Gastrocnemius medialis (tissue), 4 donors: ENCODE data around the gene ENTPD1. TPM values are rescaled to one million over a fixed set of nuclear protein-coding genes. Genes with fewer than 3 reads are reported as not detected.
"Not testable (repeated sequence)": the region's sequence is repeated elsewhere in the genome, so short reads cannot be mapped to it uniquely, and the experiment has no call there.

Experiments used
- ATAC-seq, 2 donors: fragments of 150-250 bp; one replicate each; pipeline ENCODE4 v1.9.1; 2016
- DNase-seq, 2 donors: peaks; one replicate each; pipeline ENCODE4 v3.0.0-alpha.2; 2019
- H3K27ac ChIP-seq, 4 donors: fragments of 200-600 bp; sonication (generic); 1 replicate in 1 of 4; 2 replicates in 3 of 4; pipeline ENCODE4 v1.5.1; 2016 to 2018; ENCODE audit warnings: mild to moderate bottlenecking in 2 of 4, moderate library complexity in 1 of 4
- H3K27me3 ChIP-seq, 3 donors: fragments of 200-600 bp; sonication (generic) in 2 of 3; 1 replicate in 1 of 3; 2 replicates in 2 of 3; pipeline versions ENCODE4 v1.5.1 to v1.6.0; 2016 to 2019; ENCODE audit warnings: mild to moderate bottlenecking in 1 of 3, moderate library complexity in 1 of 3
- H3K36me3 ChIP-seq, 2 donors: fragments of 200-600 bp; sonication (generic) in 1 of 2; one replicate each; pipeline ENCODE4 v1.5.1; 2017 to 2018
- H3K4me1 ChIP-seq, 2 donors: fragments of 200-600 bp; sonication (generic) in 1 of 2; one replicate each; pipeline ENCODE4 v1.5.1; 2016 to 2017; ENCODE audit warnings: mild to moderate bottlenecking in 2 of 2
- H3K4me3 ChIP-seq, 4 donors: fragments of 200-600 bp; sonication (generic) in 3 of 4; 1 replicate in 1 of 4; 2 replicates in 3 of 4; pipeline ENCODE4 v1.5.1; 2016 to 2019; ENCODE audit warnings: mild to moderate bottlenecking in 2 of 4
- H3K9me3 ChIP-seq, 3 donors: fragments of 200-600 bp; sonication (generic) in 2 of 3; 1 replicate in 1 of 3; 2 replicates in 2 of 3; pipeline ENCODE4 v1.5.1; 2016 to 2019
- CTCF ChIP-seq, 5 experiments: fragments of 450-650 bp in 3 of 5; fragments of 200-600 bp in 2 of 5; sonication (generic) in 2 of 5; IDR thresholded peaks in 4 of 5; conservative IDR thresholded peaks in 1 of 5; 1 replicate in 4 of 5; 2 replicates in 1 of 5; pipeline ENCODE4 v1.5.1; 2016 to 2019; ENCODE audit warnings: antibody characterized with exemption in 5 of 5, mild to moderate bottlenecking in 3 of 5, moderate library complexity in 3 of 5
- POLR2A ChIP-seq, 2 donors: fragments of 450-650 bp; IDR thresholded peaks; one replicate each; pipeline ENCODE4 v1.6.1; 2017; ENCODE audit warnings: antibody characterized with exemption in 2 of 2, mild to moderate bottlenecking in 2 of 2, moderate library complexity in 2 of 2
- in situ Hi-C, 4 donors: fragments of 200-750 bp; cut with MboI; loops; one replicate each; pipeline versions ENCODE4 v1.15.0 to v1.8.0; 2017; ENCODE audit warnings: low sequenced_read_pairs in 4 of 4
- intact Hi-C: fragments of 100-400 bp; cut with DNase I; formaldehyde crosslinking; loops from one replicate; pipeline ENCODE4 v1.15.1; 2023; ENCODE audit warnings: low total_unique reads
- total RNA-seq, 4 donors: library from RNA; depleted of rRNA; stranded (reverse); fragments of >200 nt; gene quantifications; one replicate each; pipeline versions ENCODE4 v1.1.0 to v1.2.3, GENCODE V29; 2016

The ENTPD1 gene
- total RNA-seq, 4 donors from 2014 or later, result 1.7 to 6.9 (median 3.8) TPM

DNA sequence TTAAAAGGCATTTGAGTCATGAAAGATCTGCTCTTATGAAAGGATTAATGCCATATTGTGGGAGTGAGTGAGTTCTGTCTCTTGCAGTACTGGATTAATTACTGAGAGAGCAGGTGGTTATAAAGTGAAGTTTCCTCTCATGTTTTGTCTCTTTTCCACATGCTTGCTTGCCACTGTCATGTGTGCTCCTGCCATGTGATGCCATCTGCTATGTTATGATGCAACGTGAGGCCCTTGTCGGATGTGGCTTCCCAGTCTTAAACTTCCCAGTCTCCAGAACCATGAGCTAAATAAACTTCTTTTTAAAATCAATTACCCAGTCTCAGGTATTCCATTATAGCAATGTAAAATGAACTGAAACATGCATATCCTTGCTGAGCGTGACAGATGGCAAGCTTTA lies 39.5 kb upstream of the ENTPD1 start:
- TF ChIP-seq POLR2A (IDR thresholded peaks at IDR 0.05) (no peak), CTCF (IDR thresholded peaks at IDR 0.05 in 4 of 5, conservative IDR thresholded peaks at IDR 0.05 in 1 of 5) (no peak)
- DNase-seq, result no peak
- in situ Hi-C loops, result no loop called here
- intact Hi-C loops, result no loop called here
- Histone ChIP-seq H3K4me3 (no peak overlapping the region), H3K27ac (no peak overlapping the region), H3K27me3 (no peaks in the 10 kb centered on the region), H3K36me3 (no peaks in the 10 kb centered on the region), H3K4me1 (no peaks in the 10 kb centered on the region), H3K9me3 (no peaks in the 10 kb centered on the region)
- no peak for ATAC-seq

GRCh38 chr10:95716866-95717265 lies 39.1 kb upstream of the ENTPD1 start:
- no peaks in the 10 kb centered on the region for H3K36me3 ChIP-seq
- no peaks in the 10 kb centered on the region for H3K9me3 ChIP-seq
- no peak overlapping the region for H3K27ac ChIP-seq
- no peaks in the 10 kb centered on the region for H3K4me1 ChIP-seq
- ATAC-seq (no peak), DNase-seq (no peak)
- no peak overlapping the region for H3K4me3 ChIP-seq
- no peaks in the 10 kb centered on the region for H3K27me3 ChIP-seq
- TF ChIP-seq CTCF (IDR thresholded peaks at IDR 0.05 in 4 of 5, conservative IDR thresholded peaks at IDR 0.05 in 1 of 5), result no peak
- TF ChIP-seq POLR2A (IDR thresholded peaks at IDR 0.05), result no peak
- in situ Hi-C loops, result no loop called here
- intact Hi-C loops, result no loop called here

GRCh38 chr10:95720745-95721144 lies 35.2 kb upstream of the ENTPD1 start:
- H3K9me3 ChIP-seq, H3K27me3 ChIP-seq, H3K4me1 ChIP-seq, DNase-seq, intact Hi-C loops, ATAC-seq, H3K27ac ChIP-seq, in situ Hi-C loops, H3K4me3 ChIP-seq, H3K36me3 ChIP-seq: not testable (repeated sequence)

DNA sequence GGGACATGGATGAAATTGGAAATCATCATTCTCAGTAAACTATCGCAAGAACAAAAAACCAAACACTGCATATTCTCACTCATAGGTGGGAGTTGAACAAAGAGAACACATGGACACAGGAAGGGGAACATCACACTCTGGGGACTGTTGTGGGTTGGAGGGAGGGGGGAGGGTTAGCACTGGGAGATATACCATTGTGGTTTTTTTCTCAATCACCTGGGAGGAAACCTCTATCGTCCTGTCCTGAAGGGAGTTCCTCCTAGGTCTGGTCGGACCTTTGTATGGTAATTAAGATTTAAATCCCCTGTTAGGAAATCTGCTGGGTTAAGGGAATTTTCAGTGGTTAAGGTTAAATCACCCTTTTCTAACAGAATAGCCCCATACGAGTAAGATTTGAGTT lies 33.5 kb upstream of the ENTPD1 start:
- H3K27ac ChIP-seq, ATAC-seq, H3K36me3 ChIP-seq, H3K9me3 ChIP-seq, in situ Hi-C loops, intact Hi-C loops, H3K4me1 ChIP-seq, H3K4me3 ChIP-seq, DNase-seq, H3K27me3 ChIP-seq: not testable (repeated sequence)

- no peak for TF ChIP-seq POLR2A (IDR thresholded peaks at IDR 0.05)
- no peak for TF ChIP-seq CTCF (IDR thresholded peaks at IDR 0.05 in 4 of 5, conservative IDR thresholded peaks at IDR 0.05 in 1 of 5)
- in situ Hi-C loops (no loop called here), intact Hi-C loops (no loop called here)
These were observed 27.4 kb upstream of the ENTPD1 start for GRCh38 chr10:95728526-95728925.

DNA sequence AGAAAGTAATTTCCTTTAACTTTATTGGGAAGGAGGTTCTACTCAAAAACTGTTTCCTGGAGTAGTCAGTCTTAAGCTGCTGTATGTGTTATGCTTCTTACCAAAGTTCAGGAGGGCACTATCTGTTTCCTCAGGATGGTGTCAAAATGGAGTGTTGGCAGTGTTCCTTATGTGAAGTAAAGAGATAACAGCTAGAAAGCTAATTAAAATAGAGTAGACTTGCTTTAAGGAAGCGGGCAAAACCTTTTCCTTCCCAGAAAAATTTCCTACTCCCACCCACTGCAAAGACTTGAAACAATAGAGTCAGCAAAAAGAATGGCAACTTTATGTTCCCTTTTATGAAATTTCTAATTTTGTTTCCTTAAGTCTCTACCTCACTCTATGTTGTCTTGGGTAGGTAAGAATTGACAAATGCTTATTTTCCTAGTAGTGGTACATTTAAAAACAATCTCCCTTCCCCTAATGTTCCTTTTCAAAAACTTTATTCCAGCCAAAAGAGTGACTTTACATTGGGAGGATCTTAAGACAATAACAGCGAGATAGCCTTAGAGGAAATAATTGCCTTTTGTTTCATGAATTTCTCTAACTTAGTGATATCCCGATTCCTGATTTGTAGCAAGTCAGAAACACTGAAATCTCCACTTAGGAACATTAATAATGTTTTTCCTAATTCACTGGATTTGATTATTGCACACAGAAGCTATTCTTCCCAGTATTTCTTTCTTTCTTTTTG lies 26.5 kb upstream of the ENTPD1 start:
- H3K4me3 ChIP-seq, result no peak overlapping the region
- in situ Hi-C loops, result no loop called here
- H3K9me3 ChIP-seq, result no peaks in the 10 kb centered on the region
- intact Hi-C loops, result no loop called here
- ATAC-seq, result no peak
- H3K36me3 ChIP-seq, result no peaks in the 10 kb centered on the region
- H3K27ac ChIP-seq, result peak overlapping the region in 3 of 4 donors; percentile 13 to 55 (median 18)
- DNase-seq, result no peak
- TF ChIP-seq POLR2A (IDR thresholded peaks at IDR 0.05), result no peak
- no peak for TF ChIP-seq CTCF (IDR thresholded peaks at IDR 0.05 in 4 of 5, conservative IDR thresholded peaks at IDR 0.05 in 1 of 5)
- no peaks in the 10 kb centered on the region for H3K4me1 ChIP-seq
- H3K27me3 ChIP-seq, result no peaks in the 10 kb centered on the region

More at GRCh38 chr10:95728526-95728925, 27.4 kb upstream of the ENTPD1 start:
- H3K4me3 ChIP-seq, result no peak overlapping the region
- H3K27me3 ChIP-seq, result no peaks in the 10 kb centered on the region
- no peaks in the 10 kb centered on the region for H3K4me1 ChIP-seq
- H3K27ac ChIP-seq, result no peak overlapping the region
- no peak for ATAC-seq
- H3K9me3 ChIP-seq, result no peaks in the 10 kb centered on the region
- no peaks in the 10 kb centered on the region for H3K36me3 ChIP-seq
- no peak for DNase-seq
